Loucy (cell line): ENCODE measurements around the gene SYT6.

Source experiments
- H2AFZ ChIP-seq: fragments of 200-600 bp; sonication (generic); 2 replicates; pipeline ENCODE4 v1.6.0; 2016; ENCODE audit warnings: antibody characterized with exemption, mild to moderate bottlenecking, low read length, moderate library complexity
- H3F3A ChIP-seq: fragments of 200-600 bp; 2 replicates; pipeline ENCODE4 v1.6.0; 2016; ENCODE audit warnings: antibody characterized with exemption, low read depth, mild to moderate bottlenecking
- H3K27me3 ChIP-seq: fragments of 200-600 bp; sonication (generic); 2 replicates; pipeline ENCODE4 v1.6.1; 2014; ENCODE audit warnings: low read length, mild to moderate bottlenecking; ENCODE audit not compliant: insufficient read depth, poor library complexity, severe bottlenecking
- H3K36me3 ChIP-seq: fragments of 200-600 bp; sonication (generic); 2 replicates; pipeline ENCODE4 v1.6.1; 2016; ENCODE audit warnings: low read length; ENCODE audit not compliant: insufficient read depth
- H3K4me1 ChIP-seq: fragments of 200-600 bp; sonication (generic); 2 replicates; pipeline ENCODE4 v1.5.1; 2014; ENCODE audit warnings: low read length, mild to moderate bottlenecking; ENCODE audit not compliant: insufficient read depth, poor library complexity, severe bottlenecking
- H3K4me2 ChIP-seq: fragments of 200-600 bp; sonication (generic); 2 replicates; pipeline ENCODE4 v1.6.0; 2014; ENCODE audit warnings: antibody characterized with exemption, low read length, low read depth, mild to moderate bottlenecking; ENCODE audit not compliant: poor library complexity, severe bottlenecking
- H3K4me3 ChIP-seq: fragments of 200-600 bp; sonication (generic); 2 replicates; pipeline ENCODE4 v1.5.1; 2014; ENCODE audit warnings: low read length, mild to moderate bottlenecking, mixed read lengths; ENCODE audit not compliant: poor library complexity, severe bottlenecking
- H3K79me2 ChIP-seq: fragments of 200-600 bp; sonication (generic); 2 replicates; pipeline ENCODE4 v1.6.1; 2014; ENCODE audit warnings: low read length; ENCODE audit not compliant: insufficient read depth
- H3K9ac ChIP-seq: fragments of 200-600 bp; sonication (generic); 2 replicates; pipeline ENCODE4 v1.6.0; 2014; ENCODE audit warnings: mild to moderate bottlenecking, low read depth, low read length, moderate library complexity; ENCODE audit not compliant: poor library complexity, severe bottlenecking
- H3K9me2 ChIP-seq: fragments of 200-600 bp; sonication (generic); replicated peaks from 2 replicates; pipeline ENCODE4 v1.6.1; 2016; ENCODE audit warnings: low read depth, low read length, mixed read lengths
- H3K9me3 ChIP-seq: fragments of 200-600 bp; sonication (generic); 2 replicates; pipeline ENCODE4 v1.6.1; 2014; ENCODE audit warnings: mild to moderate bottlenecking, antibody characterized with exemption, low read length, low read depth; ENCODE audit not compliant: insufficient read depth
- H4K20me1 ChIP-seq: fragments of 200-600 bp; sonication (generic); 2 replicates; pipeline ENCODE4 v1.6.0; 2014; ENCODE audit warnings: antibody characterized with exemption, low read length, mild to moderate bottlenecking; ENCODE audit not compliant: insufficient read depth, poor library complexity, severe bottlenecking
- EZH2phosphoT487 ChIP-seq: fragments of 200-600 bp; IDR thresholded peaks from 2 replicates; pipeline ENCODE4 v1.6.1; 2018; ENCODE audit warnings: antibody characterized with exemption, mild to moderate bottlenecking, moderate library complexity, borderline replicate concordance
- TF ChIP-seq, protein P1 (sequence below): fragments of 200-600 bp; sonication (generic); conservative IDR thresholded peaks from 2 replicates; pipeline ENCODE4 v1.5.1; 2014; ENCODE audit warnings: mild to moderate bottlenecking, antibody characterized with exemption, low read length

Gene SYT6

DNA sequence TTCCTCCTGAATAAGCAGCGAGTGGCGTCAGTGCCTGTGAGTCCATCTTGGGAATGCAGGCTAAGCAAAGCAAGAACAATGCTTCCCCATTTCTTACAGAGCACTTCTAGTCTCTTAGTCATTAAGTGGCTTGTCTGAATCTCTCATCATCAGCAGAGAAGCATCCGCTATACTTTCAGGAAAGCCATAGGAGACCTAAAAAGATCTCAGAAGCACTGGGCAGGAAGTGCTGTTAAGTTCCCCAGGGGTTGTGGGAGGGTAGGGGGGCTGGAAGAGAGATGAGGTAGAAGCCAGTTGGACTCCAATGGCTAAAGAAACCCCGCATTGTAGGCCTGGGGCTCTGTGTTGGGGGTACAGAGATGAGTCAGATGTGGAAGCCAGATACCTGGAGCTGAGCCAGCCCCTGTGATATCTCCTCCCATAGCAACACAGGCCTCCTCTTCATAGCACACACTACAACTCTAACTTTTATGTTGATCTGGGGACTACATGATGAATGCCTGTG lies 44.9 kb downstream of the SYT6 start:
- no peak overlapping the region for H3K9ac ChIP-seq
- no peaks in the 10 kb centered on the region for H3K79me2 ChIP-seq
- no peaks in the 10 kb centered on the region for H3K27me3 ChIP-seq
- no peak overlapping the region for H3K4me2 ChIP-seq
- no peaks in the 10 kb centered on the region for H4K20me1 ChIP-seq
- H3K9me3 ChIP-seq, result no peaks in the 10 kb centered on the region
- no peak overlapping the region for H3K4me3 ChIP-seq
- H3K36me3 ChIP-seq, result no peaks in the 10 kb centered on the region
- H3F3A ChIP-seq, result no peaks in the 10 kb centered on the region
- peaks cover 33% of the 10 kb centered on the region for H3K4me1 ChIP-seq
- H3K9me2 ChIP-seq, result no peaks in the 10 kb centered on the region
- H2AFZ ChIP-seq, result no peak overlapping the region
- TF ChIP-seq EZH2phosphoT487, result no peak
- TF ChIP-seq, protein P1, sequence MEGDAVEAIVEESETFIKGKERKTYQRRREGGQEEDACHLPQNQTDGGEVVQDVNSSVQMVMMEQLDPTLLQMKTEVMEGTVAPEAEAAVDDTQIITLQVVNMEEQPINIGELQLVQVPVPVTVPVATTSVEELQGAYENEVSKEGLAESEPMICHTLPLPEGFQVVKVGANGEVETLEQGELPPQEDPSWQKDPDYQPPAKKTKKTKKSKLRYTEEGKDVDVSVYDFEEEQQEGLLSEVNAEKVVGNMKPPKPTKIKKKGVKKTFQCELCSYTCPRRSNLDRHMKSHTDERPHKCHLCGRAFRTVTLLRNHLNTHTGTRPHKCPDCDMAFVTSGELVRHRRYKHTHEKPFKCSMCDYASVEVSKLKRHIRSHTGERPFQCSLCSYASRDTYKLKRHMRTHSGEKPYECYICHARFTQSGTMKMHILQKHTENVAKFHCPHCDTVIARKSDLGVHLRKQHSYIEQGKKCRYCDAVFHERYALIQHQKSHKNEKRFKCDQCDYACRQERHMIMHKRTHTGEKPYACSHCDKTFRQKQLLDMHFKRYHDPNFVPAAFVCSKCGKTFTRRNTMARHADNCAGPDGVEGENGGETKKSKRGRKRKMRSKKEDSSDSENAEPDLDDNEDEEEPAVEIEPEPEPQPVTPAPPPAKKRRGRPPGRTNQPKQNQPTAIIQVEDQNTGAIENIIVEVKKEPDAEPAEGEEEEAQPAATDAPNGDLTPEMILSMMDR, result no peak

DNA sequence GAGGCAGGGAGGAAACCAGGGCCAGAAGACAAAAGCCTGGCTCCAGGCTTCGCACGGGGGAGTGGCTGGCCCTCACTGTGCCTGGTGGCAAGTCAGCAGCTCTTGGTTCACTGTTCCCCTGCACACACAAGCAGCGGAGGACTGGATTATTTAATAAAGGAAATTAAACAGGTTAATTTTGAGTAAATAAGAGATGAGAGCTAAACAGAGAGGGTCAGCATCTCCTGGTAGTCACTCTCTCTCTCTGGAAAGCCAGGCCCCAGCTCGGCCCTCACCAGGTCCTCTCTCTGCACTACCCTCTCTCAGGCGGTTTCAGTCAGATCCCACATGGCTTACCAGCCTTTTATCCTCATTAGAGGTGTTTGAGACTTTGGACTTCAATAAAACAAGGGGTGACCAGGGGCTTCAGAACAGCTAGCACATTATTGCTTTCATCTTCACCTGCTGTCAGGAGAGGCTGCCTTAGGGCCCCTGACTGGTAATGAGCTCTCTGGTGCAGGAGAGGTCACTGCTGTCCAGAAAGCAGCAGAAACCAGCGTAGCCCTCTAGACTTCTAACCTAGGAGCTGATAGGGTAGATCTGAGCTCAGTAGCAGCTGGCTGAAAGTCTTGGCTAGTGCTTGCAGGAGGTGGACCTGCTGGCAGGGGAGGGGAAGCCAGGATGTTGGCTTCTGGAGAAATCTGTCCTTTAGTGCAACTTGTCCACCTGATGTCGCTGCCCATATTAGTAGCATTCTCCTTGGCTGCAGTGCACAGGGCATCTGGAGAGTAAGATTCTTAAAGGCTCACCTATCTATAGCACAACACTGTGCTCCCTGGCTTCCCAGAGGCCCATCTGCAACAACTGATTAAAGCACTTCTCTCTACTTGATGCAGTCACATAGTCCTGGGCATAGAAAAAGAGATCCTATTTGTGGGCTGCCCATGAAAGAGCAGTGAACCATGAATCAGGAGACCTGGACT lies 45.9 kb downstream of the SYT6 start:
- H3K36me3 ChIP-seq, result no peaks in the 10 kb centered on the region

DNA sequence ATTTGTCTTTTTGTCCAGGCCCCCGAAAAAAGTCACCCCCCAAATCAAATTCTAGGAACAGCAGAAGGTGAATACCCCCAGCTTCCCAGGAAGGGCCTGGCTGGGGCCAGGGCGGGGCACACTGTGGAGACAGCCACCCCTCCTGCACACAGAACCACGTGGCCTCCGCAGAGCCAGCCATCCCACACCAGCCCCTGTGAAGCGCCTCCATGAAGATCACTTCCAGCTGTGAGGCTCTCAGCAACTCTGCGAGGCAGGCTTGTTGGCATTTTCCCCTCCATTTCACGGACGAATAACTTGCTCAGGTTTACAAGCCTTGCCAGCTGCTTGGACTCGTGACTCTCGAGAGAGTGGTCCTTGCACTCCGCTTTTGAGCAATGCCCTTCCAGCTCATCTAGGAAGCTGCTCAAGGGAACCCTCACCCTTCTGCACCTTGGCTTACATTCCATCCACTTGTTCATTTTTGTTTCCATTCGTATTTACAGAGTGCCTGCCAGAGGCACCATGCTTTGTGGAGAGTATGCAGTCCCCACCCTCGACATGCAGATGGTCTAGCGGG lies 48.2 kb downstream of the SYT6 start:
- H3K9me3 ChIP-seq, result no peaks in the 10 kb centered on the region
- H2AFZ ChIP-seq, result no peak overlapping the region
- no peaks in the 10 kb centered on the region for H4K20me1 ChIP-seq
- H3K79me2 ChIP-seq, result no peaks in the 10 kb centered on the region
- no peak overlapping the region for H3K4me3 ChIP-seq
- H3K9ac ChIP-seq, result no peak overlapping the region
- TF ChIP-seq, protein P1, result no peak
- TF ChIP-seq EZH2phosphoT487, result no peak
- no peaks in the 10 kb centered on the region for H3K9me2 ChIP-seq
- peaks cover 27% of the 10 kb centered on the region for H3K4me1 ChIP-seq
- no peak overlapping the region for H3K4me2 ChIP-seq
- no peaks in the 10 kb centered on the region for H3K27me3 ChIP-seq
- no peaks in the 10 kb centered on the region for H3K36me3 ChIP-seq
- H3F3A ChIP-seq, result no peaks in the 10 kb centered on the region

More for the DNA sequence above, 45.9 kb downstream of the SYT6 start:
- H3K79me2 ChIP-seq, result no peaks in the 10 kb centered on the region
- no peaks in the 10 kb centered on the region for H3K9me2 ChIP-seq
- H2AFZ ChIP-seq, result no peak overlapping the region
- H3K4me3 ChIP-seq, result no peak overlapping the region
- no peak overlapping the region for H3K9ac ChIP-seq
- H3K4me2 ChIP-seq, result no peak overlapping the region
- H3F3A ChIP-seq, result no peaks in the 10 kb centered on the region
- peaks cover 29% of the 10 kb centered on the region for H3K4me1 ChIP-seq
- no peaks in the 10 kb centered on the region for H4K20me1 ChIP-seq
- H3K27me3 ChIP-seq, result no peaks in the 10 kb centered on the region
- H3K9me3 ChIP-seq, result no peaks in the 10 kb centered on the region
- TF ChIP-seq EZH2phosphoT487, result no peak
- TF ChIP-seq, protein P1, result no peak
